ENCODE data around the gene GDF7. TPM values are rescaled to one million over a fixed set of nuclear protein-coding genes. Genes with fewer than 3 reads are reported as not detected.

The GDF7 gene
- total RNA-seq, 2 experiments from 2014 or later: 0.06 TPM

GRCh38 chr2:20629581-20630171, 37.3 kb upstream of the GDF7 start:
- Histone ChIP-seq H2AFZ (ENCODE audit: low read length) (no peak overlapping the region), H3K4me1 (ENCODE audit: insufficient read depth, low read length, poor library complexity, severe bottlenecking) (peaks cover 14% of the 10 kb centered on the region), H3K9me2 (ENCODE audit: insufficient read depth, low read length) (no peaks in the 10 kb centered on the region), H3K79me2 (ENCODE audit: insufficient read depth, low read depth, low read length) (no peaks in the 10 kb centered on the region), H4K20me1 (ENCODE audit: insufficient read depth, low read length) (no peaks in the 10 kb centered on the region), H3K9me3 (ENCODE audit: low read length) (no peaks in the 10 kb centered on the region), H3K4me3 (ENCODE audit: low read depth, low read length, poor library complexity, severe bottlenecking) (no peak overlapping the region), H3K4me2 (ENCODE audit: low read length) (no peak overlapping the region), H3K27ac (ENCODE audit: low read depth, low read length, poor library complexity, severe bottlenecking) (no peak overlapping the region), H3K36me3 (ENCODE audit: insufficient read depth, low read length) (no peaks in the 10 kb centered on the region)
- POLR2A ChIA-PET: interaction anchor here (0.6 kb wide), 1 partner anchor 186 kb away, joined by 5 read pairs; no protein-coding TSS in a partner anchor
- CTCF ChIA-PET (ENCODE audit: unreplicated experiment): no interaction called here
- DNase-seq (ENCODE audit: low spot score): no peak
- TF ChIP-seq CTCF (conservative IDR thresholded peaks at IDR 0.05; ENCODE audit: low read length): no peak
- BruUV-seq (replicated peaks): no TSS peak
- intact Hi-C loops (cut with micrococcal nuclease; ENCODE audit: unreplicated experiment): no loop called here

GRCh38 chr2:20630967-20631366, 36.0 kb upstream of the GDF7 start:
- ChIA-PET POLR2A (interaction anchor here (0.7 kb wide), 1 partner anchor 14 kb away, joined by 5 read pairs; no protein-coding TSS in a partner anchor), CTCF (ENCODE audit: unreplicated experiment) (no interaction called here)
- Histone ChIP-seq H3K79me2 (ENCODE audit: insufficient read depth, low read depth, low read length) (no peaks in the 10 kb centered on the region), H3K4me2 (ENCODE audit: low read length) (no peak overlapping the region), H3K4me1 (ENCODE audit: insufficient read depth, low read length, poor library complexity, severe bottlenecking) (peaks cover 14% of the 10 kb centered on the region), H3K27ac (ENCODE audit: low read depth, low read length, poor library complexity, severe bottlenecking) (no peak overlapping the region), H3K9me3 (ENCODE audit: low read length) (no peaks in the 10 kb centered on the region), H2AFZ (ENCODE audit: low read length) (no peak overlapping the region), H4K20me1 (ENCODE audit: insufficient read depth, low read length) (no peaks in the 10 kb centered on the region), H3K9me2 (ENCODE audit: insufficient read depth, low read length) (no peaks in the 10 kb centered on the region), H3K36me3 (ENCODE audit: insufficient read depth, low read length) (no peaks in the 10 kb centered on the region), H3K4me3 (ENCODE audit: low read depth, low read length, poor library complexity, severe bottlenecking) (no peak overlapping the region)
- no TSS peak for BruUV-seq (replicated peaks)
- intact Hi-C loops (cut with micrococcal nuclease; ENCODE audit: unreplicated experiment): no loop called here
- TF ChIP-seq CTCF (conservative IDR thresholded peaks at IDR 0.05; ENCODE audit: low read length) (no peak), EZH2phosphoT487 (IDR thresholded peaks at IDR 0.05; ENCODE audit: borderline replicate concordance, low read depth, low read length) (no peak)
- DNase-seq (ENCODE audit: low spot score): no peak

GRCh38 chr2:20631617-20632307, 35.2 kb upstream of the GDF7 start:
- Histone ChIP-seq H3K79me2 (ENCODE audit: insufficient read depth, low read depth, low read length) (no peaks in the 10 kb centered on the region), H3K36me3 (ENCODE audit: insufficient read depth, low read length) (no peaks in the 10 kb centered on the region), H3K4me1 (ENCODE audit: insufficient read depth, low read length, poor library complexity, severe bottlenecking) (peaks cover 14% of the 10 kb centered on the region), H3K27ac (ENCODE audit: low read depth, low read length, poor library complexity, severe bottlenecking) (no peak overlapping the region), H2AFZ (ENCODE audit: low read length) (no peak overlapping the region), H3K9me2 (ENCODE audit: insufficient read depth, low read length) (no peaks in the 10 kb centered on the region), H4K20me1 (ENCODE audit: insufficient read depth, low read length) (no peaks in the 10 kb centered on the region), H3K9me3 (ENCODE audit: low read length) (no peaks in the 10 kb centered on the region), H3K4me3 (ENCODE audit: low read depth, low read length, poor library complexity, severe bottlenecking) (no peak overlapping the region), H3K4me2 (ENCODE audit: low read length) (no peak overlapping the region)
- no TSS peak for BruUV-seq (replicated peaks)
- ChIA-PET CTCF (ENCODE audit: unreplicated experiment) (no interaction called here), POLR2A (interaction anchor here (0.7 kb wide), 1 partner anchor 14 kb away, joined by 5 read pairs; no protein-coding TSS in a partner anchor)
- no peak for DNase-seq (ENCODE audit: low spot score)
- TF ChIP-seq EZH2phosphoT487 (IDR thresholded peaks at IDR 0.05; ENCODE audit: borderline replicate concordance, low read depth, low read length): no peak
- intact Hi-C loops (cut with micrococcal nuclease; ENCODE audit: unreplicated experiment): no loop called here

Data from OCI-LY7 (cell line).